Measurements from ENCODE around the gene JAZF1. TPM values are rescaled to one million over a fixed set of nuclear protein-coding genes. Genes with fewer than 3 reads are reported as not detected.

The JAZF1 gene
- total and polyA plus RNA-seq, 4 donors = 13.5 to 38.8 (median 21.3) TPM

Other genes with a start within 250 kb of the JAZF1 start
- gene CREB5, start 231.7 kb upstream of the JAZF1 start, total RNA-seq = 10 to 100 TPM; 27.1 to 57.1 TPM
- 1 to 10 TPM; 2.6 to 8.6 TPM for gene CREB5, start 231.7 kb upstream of the JAZF1 start, polyA plus RNA-seq

Measured in aorta (tissue), 4 donors.